Measurements from ENCODE around the gene ARPC1B. TPM values are rescaled to one million over a fixed set of nuclear protein-coding genes. Genes with fewer than 3 reads are reported as not detected.

Gene ARPC1B
- total and polyA plus RNA-seq, 4 donors = 43.9 to 182 (median 112) TPM

DNA sequence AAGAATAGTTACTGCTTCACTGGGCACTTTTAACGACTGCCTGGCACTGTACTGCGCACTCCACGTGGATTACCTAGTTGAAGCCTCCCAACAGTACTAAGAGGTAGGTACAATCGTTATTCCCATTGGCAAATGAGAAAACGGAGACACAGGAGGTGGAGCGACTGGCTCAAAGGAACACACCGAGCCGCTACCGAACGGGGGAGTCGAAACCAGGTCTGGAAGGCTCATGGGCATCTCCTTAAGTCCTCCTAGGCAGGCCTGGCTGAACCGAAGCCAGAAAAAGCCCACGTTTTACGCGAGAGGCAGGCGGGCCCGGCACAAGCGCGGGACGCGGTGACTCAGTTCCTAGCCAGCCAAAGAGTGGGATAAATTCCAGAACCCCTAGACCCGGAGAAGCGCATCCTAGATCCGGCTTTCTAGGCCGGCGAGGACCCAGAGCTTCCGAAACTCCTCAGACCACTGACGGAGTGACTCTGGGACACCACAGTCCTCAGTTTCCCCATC, 33.4 kb downstream of the ARPC1B start:
- TF ChIP-seq EGR1 (IDR thresholded peaks at IDR 0.05; ENCODE audit: low read depth in 2 of 2) = no peak
- TF ChIP-seq HNF4A (conservative IDR thresholded peaks at IDR 0.05) = no peak
- no peak for TF ChIP-seq HNF4G (IDR thresholded peaks at IDR 0.05)
- TF ChIP-seq SP1 (IDR thresholded peaks at IDR 0.05) = peak; percentile 18
- TF ChIP-seq FOXA2 (IDR thresholded peaks at IDR 0.05) = no peak
- TF ChIP-seq, protein P1, sequence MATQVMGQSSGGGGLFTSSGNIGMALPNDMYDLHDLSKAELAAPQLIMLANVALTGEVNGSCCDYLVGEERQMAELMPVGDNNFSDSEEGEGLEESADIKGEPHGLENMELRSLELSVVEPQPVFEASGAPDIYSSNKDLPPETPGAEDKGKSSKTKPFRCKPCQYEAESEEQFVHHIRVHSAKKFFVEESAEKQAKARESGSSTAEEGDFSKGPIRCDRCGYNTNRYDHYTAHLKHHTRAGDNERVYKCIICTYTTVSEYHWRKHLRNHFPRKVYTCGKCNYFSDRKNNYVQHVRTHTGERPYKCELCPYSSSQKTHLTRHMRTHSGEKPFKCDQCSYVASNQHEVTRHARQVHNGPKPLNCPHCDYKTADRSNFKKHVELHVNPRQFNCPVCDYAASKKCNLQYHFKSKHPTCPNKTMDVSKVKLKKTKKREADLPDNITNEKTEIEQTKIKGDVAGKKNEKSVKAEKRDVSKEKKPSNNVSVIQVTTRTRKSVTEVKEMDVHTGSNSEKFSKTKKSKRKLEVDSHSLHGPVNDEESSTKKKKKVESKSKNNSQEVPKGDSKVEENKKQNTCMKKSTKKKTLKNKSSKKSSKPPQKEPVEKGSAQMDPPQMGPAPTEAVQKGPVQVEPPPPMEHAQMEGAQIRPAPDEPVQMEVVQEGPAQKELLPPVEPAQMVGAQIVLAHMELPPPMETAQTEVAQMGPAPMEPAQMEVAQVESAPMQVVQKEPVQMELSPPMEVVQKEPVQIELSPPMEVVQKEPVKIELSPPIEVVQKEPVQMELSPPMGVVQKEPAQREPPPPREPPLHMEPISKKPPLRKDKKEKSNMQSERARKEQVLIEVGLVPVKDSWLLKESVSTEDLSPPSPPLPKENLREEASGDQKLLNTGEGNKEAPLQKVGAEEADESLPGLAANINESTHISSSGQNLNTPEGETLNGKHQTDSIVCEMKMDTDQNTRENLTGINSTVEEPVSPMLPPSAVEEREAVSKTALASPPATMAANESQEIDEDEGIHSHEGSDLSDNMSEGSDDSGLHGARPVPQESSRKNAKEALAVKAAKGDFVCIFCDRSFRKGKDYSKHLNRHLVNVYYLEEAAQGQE (IDR thresholded peaks at IDR 0.05) = no peak
- WGBS = under 1% methylated on average over 28 of the region's 28 CpGs
- Histone ChIP-seq H3K27ac (ENCODE audit: low read depth in 1 of 2, low read length in 2 of 2) (peak overlapping the region; percentile 97 to 99), H3K4me3 (ENCODE audit: low read depth in 1 of 3, low read length in 3 of 3) (peak overlapping the region; percentile 86 to 99 (median 89)), H3K9me3 (ENCODE audit: control insufficient read depth in 4 of 4, low read length in 3 of 4) (no peaks in the 10 kb centered on the region), H3K4me1 (ENCODE audit: control insufficient read depth in 4 of 4, insufficient read depth in 4 of 4, low read length in 3 of 4) (peaks cover 3 to 31% (median 25%) of the 10 kb centered on the region in 4 donors), H3K27me3 (ENCODE audit: control insufficient read depth in 4 of 4, insufficient read depth in 4 of 4, low read length in 3 of 4) (no peaks in the 10 kb centered on the region), H3K36me3 (ENCODE audit: control insufficient read depth in 4 of 4, insufficient read depth in 3 of 4, low read depth in 1 of 4, low read length in 3 of 4) (peaks cover 8 to 33% (median 16%) of the 10 kb centered on the region in 4 donors), H3K9ac (ENCODE audit: low read depth in 1 of 2, low read length in 2 of 2) (peak overlapping the region; percentile 67 to 80)
- peak; percentile 52 for DNase-seq (ENCODE audit: low spot score)

DNA sequence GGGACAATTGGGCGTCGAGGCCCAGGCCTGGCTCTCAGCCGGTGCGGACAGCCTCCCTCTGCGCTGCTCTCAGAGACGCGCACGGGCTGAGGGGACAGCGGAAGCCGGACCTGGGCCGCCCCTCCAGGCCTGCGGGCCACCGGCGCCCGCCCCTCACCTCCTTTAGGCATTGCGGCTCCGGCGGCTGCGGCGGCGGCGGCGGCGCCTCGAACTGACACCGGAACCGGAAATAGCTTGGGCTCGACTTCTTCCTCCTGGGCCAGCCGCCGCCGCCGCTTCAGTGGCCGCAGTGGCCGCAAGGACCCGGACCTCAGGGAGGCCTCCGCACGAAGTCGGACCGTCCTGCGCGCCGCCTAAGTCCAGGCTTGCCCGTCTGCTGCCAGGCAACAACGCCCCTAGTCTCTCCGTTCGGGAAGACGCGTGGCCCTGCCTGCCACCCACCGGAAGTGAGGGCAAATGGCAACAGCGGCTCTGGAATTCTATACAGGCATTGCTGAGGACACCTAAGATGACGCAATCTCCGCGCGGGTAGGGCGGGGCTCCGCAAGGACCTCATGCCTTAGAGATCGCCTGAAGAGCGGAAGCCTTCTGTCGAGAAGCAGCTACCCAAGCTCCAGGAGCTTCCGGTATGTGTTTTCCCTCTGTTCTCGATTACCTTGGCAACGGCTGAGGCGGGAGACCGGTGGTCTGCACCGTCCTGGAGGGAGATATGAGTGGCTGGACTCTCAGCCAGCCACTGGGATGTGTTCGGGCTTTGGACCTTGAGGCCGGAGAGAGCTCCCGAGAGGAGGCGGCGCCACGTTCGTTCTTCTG, 34.1 kb downstream of the ARPC1B start, which contains the start of the genes BUD31 and PDAP1:
TSS of gene BUD31 (plus strand) at position 591 of the 813 bp plus-strand sequence. CDS start 2,124 bp downstream, outside the sequence.
TSS of gene PDAP1 (minus strand) at position 219 of the 813 bp plus-strand sequence. CDS start at position 170, 49 bp downstream.
- peaks cover 3 to 31% (median 25%) of the 10 kb centered on the region in 4 donors for H3K4me1 ChIP-seq (ENCODE audit: control insufficient read depth in 4 of 4, insufficient read depth in 4 of 4, low read length in 3 of 4)
- peaks cover 8 to 32% (median 19%) of the 10 kb centered on the region in 4 donors for H3K36me3 ChIP-seq (ENCODE audit: control insufficient read depth in 4 of 4, insufficient read depth in 3 of 4, low read depth in 1 of 4, low read length in 3 of 4)
- no peaks in the 10 kb centered on the region for H3K9me3 ChIP-seq (ENCODE audit: control insufficient read depth in 4 of 4, low read length in 3 of 4)
- peak within 1 kb of the TSS; percentile 97 to 99 for H3K27ac ChIP-seq (ENCODE audit: low read depth in 1 of 2, low read length in 2 of 2)
- peak within 1 kb of the TSS; percentile 86 to 99 (median 97) for H3K4me3 ChIP-seq (ENCODE audit: low read depth in 1 of 3, low read length in 3 of 3)
- peak; percentile 77 for TF ChIP-seq SP1 (IDR thresholded peaks at IDR 0.05)
- TF ChIP-seq GABPA (IDR thresholded peaks at IDR 0.05 in 1 of 2, conservative IDR thresholded peaks at IDR 0.05 in 1 of 2) = peak; percentile 82 to 95
- peak; percentile 10 to 40 for TF ChIP-seq RAD21 (IDR thresholded peaks at IDR 0.05)
- no peak for TF ChIP-seq FOXA2 (IDR thresholded peaks at IDR 0.05)
- TF ChIP-seq HNF4A (conservative IDR thresholded peaks at IDR 0.05) = peak; percentile 29 to 47
- TF ChIP-seq JUND (IDR thresholded peaks at IDR 0.05) = peak; percentile 88 to 92
- TF ChIP-seq, protein P2, sequence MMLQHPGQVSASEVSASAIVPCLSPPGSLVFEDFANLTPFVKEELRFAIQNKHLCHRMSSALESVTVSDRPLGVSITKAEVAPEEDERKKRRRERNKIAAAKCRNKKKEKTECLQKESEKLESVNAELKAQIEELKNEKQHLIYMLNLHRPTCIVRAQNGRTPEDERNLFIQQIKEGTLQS (IDR thresholded peaks at IDR 0.05) = peak; percentile 99
- peak; percentile 81 for TF ChIP-seq NR2F2 (IDR thresholded peaks at IDR 0.05)
- TF ChIP-seq FOXA1 (IDR thresholded peaks at IDR 0.05) = no peak
- TF ChIP-seq, protein P3, sequence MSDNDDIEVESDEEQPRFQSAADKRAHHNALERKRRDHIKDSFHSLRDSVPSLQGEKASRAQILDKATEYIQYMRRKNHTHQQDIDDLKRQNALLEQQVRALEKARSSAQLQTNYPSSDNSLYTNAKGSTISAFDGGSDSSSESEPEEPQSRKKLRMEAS (IDR thresholded peaks at IDR 0.05) = peak; percentile 90
- TF ChIP-seq EGR1 (IDR thresholded peaks at IDR 0.05; ENCODE audit: low read depth in 2 of 2) = peak in 1 of 2 donors; percentile 61
- TF ChIP-seq, protein P4, sequence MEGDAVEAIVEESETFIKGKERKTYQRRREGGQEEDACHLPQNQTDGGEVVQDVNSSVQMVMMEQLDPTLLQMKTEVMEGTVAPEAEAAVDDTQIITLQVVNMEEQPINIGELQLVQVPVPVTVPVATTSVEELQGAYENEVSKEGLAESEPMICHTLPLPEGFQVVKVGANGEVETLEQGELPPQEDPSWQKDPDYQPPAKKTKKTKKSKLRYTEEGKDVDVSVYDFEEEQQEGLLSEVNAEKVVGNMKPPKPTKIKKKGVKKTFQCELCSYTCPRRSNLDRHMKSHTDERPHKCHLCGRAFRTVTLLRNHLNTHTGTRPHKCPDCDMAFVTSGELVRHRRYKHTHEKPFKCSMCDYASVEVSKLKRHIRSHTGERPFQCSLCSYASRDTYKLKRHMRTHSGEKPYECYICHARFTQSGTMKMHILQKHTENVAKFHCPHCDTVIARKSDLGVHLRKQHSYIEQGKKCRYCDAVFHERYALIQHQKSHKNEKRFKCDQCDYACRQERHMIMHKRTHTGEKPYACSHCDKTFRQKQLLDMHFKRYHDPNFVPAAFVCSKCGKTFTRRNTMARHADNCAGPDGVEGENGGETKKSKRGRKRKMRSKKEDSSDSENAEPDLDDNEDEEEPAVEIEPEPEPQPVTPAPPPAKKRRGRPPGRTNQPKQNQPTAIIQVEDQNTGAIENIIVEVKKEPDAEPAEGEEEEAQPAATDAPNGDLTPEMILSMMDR (IDR thresholded peaks at IDR 0.05; ENCODE audit: low read depth, low read length, missing input control) = no peak
- TF ChIP-seq HNF4G (IDR thresholded peaks at IDR 0.05) = no peak
- peak; percentile 42 to 50 for TF ChIP-seq RXRA (IDR thresholded peaks at IDR 0.05)
- peak; percentile 86 for TF ChIP-seq YY1 (IDR thresholded peaks at IDR 0.05)
- TF ChIP-seq, protein P1 (IDR thresholded peaks at IDR 0.05) = no peak
- peak; percentile 93 for TF ChIP-seq TAF1 (conservative IDR thresholded peaks at IDR 0.05)
- TF ChIP-seq, protein P5, sequence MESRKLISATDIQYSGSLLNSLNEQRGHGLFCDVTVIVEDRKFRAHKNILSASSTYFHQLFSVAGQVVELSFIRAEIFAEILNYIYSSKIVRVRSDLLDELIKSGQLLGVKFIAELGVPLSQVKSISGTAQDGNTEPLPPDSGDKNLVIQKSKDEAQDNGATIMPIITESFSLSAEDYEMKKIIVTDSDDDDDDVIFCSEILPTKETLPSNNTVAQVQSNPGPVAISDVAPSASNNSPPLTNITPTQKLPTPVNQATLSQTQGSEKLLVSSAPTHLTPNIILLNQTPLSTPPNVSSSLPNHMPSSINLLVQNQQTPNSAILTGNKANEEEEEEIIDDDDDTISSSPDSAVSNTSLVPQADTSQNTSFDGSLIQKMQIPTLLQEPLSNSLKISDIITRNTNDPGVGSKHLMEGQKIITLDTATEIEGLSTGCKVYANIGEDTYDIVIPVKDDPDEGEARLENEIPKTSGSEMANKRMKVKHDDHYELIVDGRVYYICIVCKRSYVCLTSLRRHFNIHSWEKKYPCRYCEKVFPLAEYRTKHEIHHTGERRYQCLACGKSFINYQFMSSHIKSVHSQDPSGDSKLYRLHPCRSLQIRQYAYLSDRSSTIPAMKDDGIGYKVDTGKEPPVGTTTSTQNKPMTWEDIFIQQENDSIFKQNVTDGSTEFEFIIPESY (IDR thresholded peaks at IDR 0.05) = peak; percentile 63
- under 1% methylated on average over 72 of the region's 72 CpGs for WGBS
- peak; percentile 97 for DNase-seq (ENCODE audit: low spot score)
- H3K9ac ChIP-seq (ENCODE audit: low read depth in 1 of 2, low read length in 2 of 2) = peak within 1 kb of the TSS; percentile 67 to 91
- no peaks in the 10 kb centered on the region for H3K27me3 ChIP-seq (ENCODE audit: control insufficient read depth in 4 of 4, insufficient read depth in 4 of 4, low read length in 3 of 4)

All from liver (tissue), 9 donors.